ENCODE measurements around the gene DLGAP1.

The DLGAP1 gene

DNA sequence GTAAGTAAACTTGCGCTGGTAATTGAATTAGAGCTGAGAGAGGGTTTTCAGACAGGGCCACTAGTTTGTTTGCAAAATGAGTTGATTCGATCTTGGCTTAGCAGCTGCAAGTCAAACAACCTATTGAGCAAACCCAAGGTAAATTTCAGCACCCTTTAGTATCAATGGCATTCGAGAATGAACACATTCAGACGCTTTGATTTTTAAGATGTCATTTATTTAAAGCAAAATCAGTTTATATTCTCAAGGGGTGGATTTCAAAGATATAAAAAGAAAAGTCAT lies 960.9 kb downstream of the DLGAP1 start:
- TF ChIP-seq, protein P1, sequence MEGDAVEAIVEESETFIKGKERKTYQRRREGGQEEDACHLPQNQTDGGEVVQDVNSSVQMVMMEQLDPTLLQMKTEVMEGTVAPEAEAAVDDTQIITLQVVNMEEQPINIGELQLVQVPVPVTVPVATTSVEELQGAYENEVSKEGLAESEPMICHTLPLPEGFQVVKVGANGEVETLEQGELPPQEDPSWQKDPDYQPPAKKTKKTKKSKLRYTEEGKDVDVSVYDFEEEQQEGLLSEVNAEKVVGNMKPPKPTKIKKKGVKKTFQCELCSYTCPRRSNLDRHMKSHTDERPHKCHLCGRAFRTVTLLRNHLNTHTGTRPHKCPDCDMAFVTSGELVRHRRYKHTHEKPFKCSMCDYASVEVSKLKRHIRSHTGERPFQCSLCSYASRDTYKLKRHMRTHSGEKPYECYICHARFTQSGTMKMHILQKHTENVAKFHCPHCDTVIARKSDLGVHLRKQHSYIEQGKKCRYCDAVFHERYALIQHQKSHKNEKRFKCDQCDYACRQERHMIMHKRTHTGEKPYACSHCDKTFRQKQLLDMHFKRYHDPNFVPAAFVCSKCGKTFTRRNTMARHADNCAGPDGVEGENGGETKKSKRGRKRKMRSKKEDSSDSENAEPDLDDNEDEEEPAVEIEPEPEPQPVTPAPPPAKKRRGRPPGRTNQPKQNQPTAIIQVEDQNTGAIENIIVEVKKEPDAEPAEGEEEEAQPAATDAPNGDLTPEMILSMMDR (IDR thresholded peaks at IDR 0.05; ENCODE audit: borderline replicate concordance, insufficient read depth, low read depth, low read length), result no peak
- H3K4me3 ChIP-seq (ENCODE audit: low read depth, low read length), result no peak overlapping the region

DNA sequence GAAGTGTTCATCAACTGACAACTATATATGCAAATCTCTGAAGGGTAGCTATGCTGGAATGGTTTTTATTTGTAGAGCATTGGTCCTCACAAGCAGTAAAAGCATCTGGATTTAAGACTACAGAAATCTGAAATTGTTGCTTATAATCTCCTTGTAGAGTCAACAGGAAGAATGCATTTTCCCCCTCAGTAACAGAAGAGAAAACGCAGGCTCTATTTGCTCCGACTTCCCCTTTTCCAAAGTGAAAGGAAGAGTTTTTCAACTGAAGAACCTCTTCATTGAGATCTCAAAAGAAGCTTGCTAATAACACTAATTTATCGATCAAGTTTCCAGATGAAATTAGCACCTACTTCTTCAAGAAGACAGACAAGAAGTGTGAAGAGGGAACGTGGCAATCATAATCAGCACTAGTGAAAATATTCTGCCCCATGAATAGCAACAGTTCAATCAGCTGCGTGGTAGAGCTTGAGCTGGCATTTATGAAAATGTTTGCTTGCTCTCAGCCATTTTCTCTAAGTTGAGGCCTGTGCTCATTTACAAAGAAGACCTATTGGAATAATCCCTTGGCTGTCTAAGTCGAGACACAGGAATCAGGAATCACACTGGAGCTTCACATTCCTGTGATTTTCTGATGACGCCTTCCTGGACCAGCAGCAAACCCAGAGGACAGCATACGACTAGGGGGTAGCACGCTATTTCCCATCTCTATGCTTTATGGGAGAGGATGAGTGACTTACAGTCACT lies 961.4 kb downstream of the DLGAP1 start:
- TF ChIP-seq, protein P1 (IDR thresholded peaks at IDR 0.05; ENCODE audit: borderline replicate concordance, insufficient read depth, low read depth, low read length), result no peak
- no peak overlapping the region for H3K4me3 ChIP-seq (ENCODE audit: low read depth, low read length)

DNA sequence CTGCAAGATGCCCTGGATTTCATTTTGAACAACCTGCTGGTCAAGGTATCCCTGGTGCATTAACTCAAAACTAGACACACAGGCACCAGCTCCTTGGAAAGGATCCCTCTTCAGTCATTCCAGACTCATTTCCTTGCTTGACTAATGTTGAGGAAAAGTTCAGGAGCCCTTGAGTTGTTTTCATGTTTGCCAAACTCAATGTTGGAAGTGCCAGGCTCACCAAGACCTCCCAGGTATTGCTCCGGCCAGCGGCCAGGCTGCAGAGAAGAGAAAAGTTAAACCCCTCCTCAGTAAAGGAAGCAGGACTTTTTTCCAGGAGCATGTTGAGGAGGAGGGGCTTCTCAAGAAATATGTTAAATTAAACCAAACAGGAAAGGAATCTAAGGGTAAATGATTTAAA lies 962.4 kb downstream of the DLGAP1 start:
- TF ChIP-seq, protein P1 (IDR thresholded peaks at IDR 0.05; ENCODE audit: borderline replicate concordance, insufficient read depth, low read depth, low read length), result no peak

DNA sequence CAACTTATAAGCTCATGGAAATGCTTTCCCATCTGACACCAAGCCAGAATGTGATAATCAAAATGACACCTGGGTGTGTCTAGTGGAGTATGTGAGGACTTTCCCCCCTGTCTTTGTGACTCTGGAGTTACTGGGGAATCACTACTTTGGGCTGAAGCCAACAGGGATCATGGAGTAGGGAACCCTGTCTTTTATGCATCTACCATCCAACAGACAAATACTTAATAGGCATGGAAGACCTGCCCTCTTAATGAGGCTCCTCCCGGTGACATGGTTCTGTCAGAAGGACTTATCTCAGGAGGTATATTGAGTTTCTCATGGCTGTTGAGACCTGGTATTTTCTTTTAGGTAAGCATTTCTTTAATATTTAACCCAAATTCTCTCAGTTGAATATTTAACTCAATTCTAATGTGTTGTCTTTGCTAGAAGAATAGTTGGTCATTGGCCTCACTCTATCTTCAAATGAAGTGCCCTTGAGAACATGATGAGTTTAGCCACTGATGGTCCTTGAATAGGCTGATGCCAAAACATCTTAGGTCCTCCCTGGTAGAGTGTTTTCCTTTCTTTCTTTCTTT lies 963.0 kb downstream of the DLGAP1 start:
- TF ChIP-seq, protein P1 (IDR thresholded peaks at IDR 0.05; ENCODE audit: borderline replicate concordance, insufficient read depth, low read depth, low read length), result no peak
- H3K4me3 ChIP-seq (ENCODE audit: low read depth, low read length), result no peak overlapping the region

More for the DNA sequence above, 962.4 kb downstream of the DLGAP1 start:
- no peak overlapping the region for H3K4me3 ChIP-seq (ENCODE audit: low read depth, low read length)

DNA sequence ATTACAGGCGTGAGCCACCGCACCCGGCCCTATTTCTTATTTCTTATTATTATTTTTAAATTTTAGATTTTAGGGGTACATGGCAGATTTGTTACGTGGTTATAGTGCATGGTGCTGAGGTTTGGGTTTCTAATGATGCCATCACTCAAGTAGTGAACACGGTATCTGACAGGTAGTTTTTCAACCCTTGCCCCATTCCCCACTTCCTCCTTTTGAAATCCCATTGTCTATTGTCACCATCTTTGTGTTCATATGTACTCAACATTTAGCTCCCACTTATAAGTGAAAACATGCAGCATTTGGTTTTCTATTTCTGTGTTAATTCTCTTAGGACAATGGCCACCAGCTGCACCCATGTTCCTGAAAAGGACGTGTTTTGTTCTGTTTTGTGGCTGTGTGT lies 965.6 kb downstream of the DLGAP1 start:
- no peak overlapping the region for H3K4me3 ChIP-seq (ENCODE audit: low read depth, low read length)
- TF ChIP-seq, protein P1 (IDR thresholded peaks at IDR 0.05; ENCODE audit: borderline replicate concordance, insufficient read depth, low read depth, low read length), result no peak

DNA sequence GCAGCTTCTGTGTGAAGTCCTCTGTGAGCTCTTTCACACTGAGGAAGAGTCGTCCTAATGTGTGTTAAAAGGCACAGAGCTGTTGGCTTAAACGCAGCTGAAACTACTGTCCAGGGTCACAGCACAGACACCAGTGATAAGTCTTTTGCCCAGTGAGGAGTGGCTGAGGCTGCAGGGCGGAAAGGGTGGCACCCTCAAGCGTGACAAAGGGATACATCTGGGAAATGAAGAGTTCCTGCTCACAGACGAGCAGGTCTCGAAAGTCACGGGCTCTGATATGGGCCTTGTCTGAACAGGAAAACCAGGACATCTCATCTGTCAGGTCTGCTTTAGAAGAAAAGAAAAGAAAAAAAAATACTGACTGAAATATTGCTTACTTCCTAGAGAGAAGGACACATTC lies 968.6 kb downstream of the DLGAP1 start:
- H3K4me3 ChIP-seq (ENCODE audit: low read depth, low read length), result no peak overlapping the region
- TF ChIP-seq, protein P1 (IDR thresholded peaks at IDR 0.05; ENCODE audit: borderline replicate concordance, insufficient read depth, low read depth, low read length), result no peak

All from GM12875 (cell line).